ACHN (cell line): ENCODE measurements around the gene PRKG1.

Source experiments
- DNase-seq: peaks from one replicate; pipeline ENCODE4 v3.0.0-alpha.2; 2015
- in situ Hi-C: cut with HindIII; loops from 2 replicates; pipeline ENCODE4 v1.10.0; 2017; ENCODE audit warnings: low sequenced_read_pairs, low pct_ligation_motif_present, low pct_unique_long_range_greater_than_20kb

PRKG1 gene

GRCh38 chr10:51911723-51912122, 837.4 kb downstream of the PRKG1 start:
- DNase-seq: no peak
- in situ Hi-C loops: no loop called here

- DNase-seq: no peak
- in situ Hi-C loops: no loop called here
Measured at GRCh38 chr10:51915031-51915542, 840.8 kb downstream of the PRKG1 start.

- in situ Hi-C loops: no loop called here
- DNase-seq: no peak
Measured at GRCh38 chr10:51918440-51918839, 844.2 kb downstream of the PRKG1 start.

GRCh38 chr10:51918884-51919325, 844.6 kb downstream of the PRKG1 start:
- no peak for DNase-seq

GRCh38 chr10:51920672-51921071, 846.4 kb downstream of the PRKG1 start:
- in situ Hi-C loops: no loop called here
- DNase-seq: no peak

More at GRCh38 chr10:51918884-51919325, 844.6 kb downstream of the PRKG1 start:
- in situ Hi-C loops: no loop called here

GRCh38 chr10:51924359-51924758, 850.1 kb downstream of the PRKG1 start:
- DNase-seq: no peak
- in situ Hi-C loops: no loop called here

GRCh38 chr10:51926337-51926736, 852.0 kb downstream of the PRKG1 start:
- in situ Hi-C loops: no loop called here
- no peak for DNase-seq

GRCh38 chr10:51928162-51928561, 853.9 kb downstream of the PRKG1 start:
- no peak for DNase-seq
- in situ Hi-C loops: no loop called here

GRCh38 chr10:51932530-51932929, 858.2 kb downstream of the PRKG1 start:
- in situ Hi-C loops: no loop called here
- DNase-seq: no peak

- no peak for DNase-seq
- in situ Hi-C loops: no loop called here
Measured at GRCh38 chr10:51934373-51934772, 860.1 kb downstream of the PRKG1 start.

- in situ Hi-C loops: no loop called here
- DNase-seq: no peak
Measured at GRCh38 chr10:51935341-51935740, 861.1 kb downstream of the PRKG1 start.

- DNase-seq: no peak
- in situ Hi-C loops: no loop called here
Measured at GRCh38 chr10:51937308-51938140, 863.2 kb downstream of the PRKG1 start.

- in situ Hi-C loops: no loop called here
- no peak for DNase-seq
Measured at GRCh38 chr10:51950371-51950995, 876.2 kb downstream of the PRKG1 start.

GRCh38 chr10:51950996-51951555, 876.8 kb downstream of the PRKG1 start:
- DNase-seq: no peak
- in situ Hi-C loops: no loop called here

- no peak for DNase-seq
- in situ Hi-C loops: no loop called here
Measured at GRCh38 chr10:51951601-51952000, 877.3 kb downstream of the PRKG1 start.

GRCh38 chr10:51952056-51952455, 877.8 kb downstream of the PRKG1 start:
- no peak for DNase-seq
- in situ Hi-C loops: no loop called here

GRCh38 chr10:51955696-51956095, 881.4 kb downstream of the PRKG1 start:
- in situ Hi-C loops: no loop called here
- no peak for DNase-seq

GRCh38 chr10:51956822-51957221, 882.5 kb downstream of the PRKG1 start:
- in situ Hi-C loops: no loop called here
- no peak for DNase-seq

GRCh38 chr10:51960494-51960895, 886.2 kb downstream of the PRKG1 start:
- peak; percentile 47 for DNase-seq
- in situ Hi-C loops: no loop called here
